Measurements from ENCODE around the gene PCGF2.
"Not testable (repeated sequence)": the region's sequence is repeated elsewhere in the genome, so short reads cannot be mapped to it uniquely, and the experiment has no call there.

The PCGF2 gene

GRCh38 chr17:38748149-38748891 lies at the start of gene PCGF2:
TSS of gene PCGF2 (minus strand) at chr17:38748336. CDS start at chr17:38740402, 7,934 bp downstream.
- DNase-seq = peak; percentile 81 to 86

GRCh38 chr17:38797828-38798227 lies 49.7 kb upstream of the PCGF2 start:
- no peak for DNase-seq

GRCh38 chr17:38797158-38797490 lies 49.0 kb upstream of the PCGF2 start:
- no peak for DNase-seq

- DNase-seq = no peak
These were observed 48.5 kb upstream of the PCGF2 start for GRCh38 chr17:38796451-38797157.

GRCh38 chr17:38794221-38794620 lies 46.1 kb upstream of the PCGF2 start:
- no peak for DNase-seq

GRCh38 chr17:38791162-38791561 lies 43.0 kb upstream of the PCGF2 start:
- no peak for DNase-seq

GRCh38 chr17:38790148-38790707 lies 42.1 kb upstream of the PCGF2 start:
- DNase-seq = not testable (repeated sequence)

- DNase-seq = no peak
These were observed 41.0 kb upstream of the PCGF2 start for GRCh38 chr17:38789185-38789584.

- not testable (repeated sequence) for DNase-seq
These were observed 39.9 kb upstream of the PCGF2 start for GRCh38 chr17:38787999-38788398.

- no peak for DNase-seq
These were observed 38.2 kb upstream of the PCGF2 start for GRCh38 chr17:38786372-38786771.

GRCh38 chr17:38783227-38783626 lies 35.1 kb upstream of the PCGF2 start:
- no peak for DNase-seq

GRCh38 chr17:38779965-38780752 lies 32.0 kb upstream of the PCGF2 start:
- no peak for DNase-seq

- DNase-seq = no peak
These were observed 29.6 kb upstream of the PCGF2 start for GRCh38 chr17:38777641-38778250.

GRCh38 chr17:38773258-38773657 lies 25.1 kb upstream of the PCGF2 start:
- DNase-seq = no peak

- DNase-seq = no peak
These were observed 20.3 kb upstream of the PCGF2 start for GRCh38 chr17:38768417-38768816.

GRCh38 chr17:38766341-38766740 lies 18.2 kb upstream of the PCGF2 start:
- DNase-seq = no peak

GRCh38 chr17:38762231-38762630 lies 14.1 kb upstream of the PCGF2 start:
- DNase-seq = no peak

- no peak for DNase-seq
These were observed 13.5 kb upstream of the PCGF2 start for GRCh38 chr17:38761612-38762011.

GRCh38 chr17:38753071-38753506 lies 5.0 kb upstream of the PCGF2 start:
- no peak for DNase-seq

- peak; percentile 97 to 98 for DNase-seq
These were observed 4.4 kb upstream of the PCGF2 start, which contains the start of gene PSMB3 for GRCh38 chr17:38752308-38753070. TSS of gene PSMB3 (plus strand) at chr17:38752741. CDS start at chr17:38752827, 86 bp downstream.

GRCh38 chr17:38751808-38752307 lies 3.7 kb upstream of the PCGF2 start:
- DNase-seq = peak; percentile 79 to 88
